HUES6 (cell line): ENCODE measurements around the gene IQGAP2.
"Not testable (repeated sequence)": the region's sequence is repeated elsewhere in the genome, so short reads cannot be mapped to it uniquely, and the experiment has no call there.

Experiments used
- H3K27ac ChIP-seq: 2 replicates; pipeline ENCODE4 v1.7.0; 2013; ENCODE audit warnings: low read depth, mild to moderate bottlenecking, low read length, inconsistent platforms
- H3K27me3 ChIP-seq: 2 replicates; pipeline ENCODE4 v1.6.1; 2013; ENCODE audit warnings: low read length; ENCODE audit not compliant: control insufficient read depth, insufficient read depth
- H3K36me3 ChIP-seq: 2 replicates; pipeline ENCODE4 v1.6.1; 2013; ENCODE audit warnings: low read length; ENCODE audit not compliant: control insufficient read depth, insufficient read depth
- H3K4me1 ChIP-seq: 2 replicates; pipeline ENCODE4 v1.6.1; 2013; ENCODE audit warnings: low read length; ENCODE audit not compliant: control insufficient read depth, insufficient read depth
- H3K4me3 ChIP-seq: 2 replicates; pipeline ENCODE4 v1.5.1; 2013; ENCODE audit warnings: low read depth, low read length
- H3K9ac ChIP-seq: one replicate; pipeline ENCODE4 v1.6.1; 2013; ENCODE audit warnings: mild to moderate bottlenecking, low read length
- H3K9me3 ChIP-seq: 2 replicates; pipeline ENCODE4 v1.6.1; 2013; ENCODE audit warnings: low read depth, low read length; ENCODE audit not compliant: control insufficient read depth, insufficient read depth

The IQGAP2 gene

GRCh38 chr5:76402886-76403765 is at the start of gene IQGAP2:
Gene IQGAP2 (plus strand): TSS chr5:76403285. CDS start chr5:76403546, 261 bp downstream.
- Histone ChIP-seq H3K4me1 (peaks cover 36% of the 10 kb centered on the region), H3K27ac (peak within 1 kb of the TSS; percentile 55; the same call in 1 of the 2 replicates), H3K9ac (peak within 1 kb of the TSS; percentile 68), H3K9me3 (no peaks in the 10 kb centered on the region), H3K4me3 (peak within 1 kb of the TSS; percentile 93), H3K27me3 (0 out of 2 replicates have a peak, but pooled peaks cover 3% of the 10 kb centered on the region), H3K36me3 (no peaks in the 10 kb centered on the region)

- Histone ChIP-seq H3K4me3 (no peak overlapping the region), H3K27ac (peak overlapping the region; percentile 84), H3K9me3 (no peaks in the 10 kb centered on the region), H3K4me1 (peaks cover 12% of the 10 kb centered on the region), H3K27me3 (peaks cover 3% of the 10 kb centered on the region; the same call in 1 of the 2 replicates), H3K9ac (peak overlapping the region; percentile 59), H3K36me3 (peaks cover 5% of the 10 kb centered on the region; the same call in 1 of the 2 replicates)
These were observed 46.2 kb upstream of the IQGAP2 start for GRCh38 chr5:76356887-76357286.

- Histone ChIP-seq H3K4me3 (no peak overlapping the region; the same call in 1 of the 2 replicates), H3K27me3 (no peaks in the 10 kb centered on the region), H3K4me1 (peaks cover 8% of the 10 kb centered on the region; the same call in 1 of the 2 replicates), H3K36me3 (peaks cover 11% of the 10 kb centered on the region; the same call in 1 of the 2 replicates), H3K27ac (no peak overlapping the region), H3K9me3 (no peaks in the 10 kb centered on the region), H3K9ac (no peak overlapping the region)
These were observed 39.5 kb upstream of the IQGAP2 start for GRCh38 chr5:76363352-76364225.

- Histone ChIP-seq H3K27me3 (no peaks in the 10 kb centered on the region), H3K27ac (no peak overlapping the region), H3K36me3 (peaks cover 11% of the 10 kb centered on the region; the same call in 1 of the 2 replicates), H3K4me3 (no peak overlapping the region), H3K9ac (no peak overlapping the region), H3K4me1 (peaks cover 8% of the 10 kb centered on the region; the same call in 1 of the 2 replicates), H3K9me3 (no peaks in the 10 kb centered on the region)
These were observed 38.9 kb upstream of the IQGAP2 start for GRCh38 chr5:76364226-76364589.

- Histone ChIP-seq H3K9ac (no peak overlapping the region), H3K36me3 (peaks cover 11% of the 10 kb centered on the region; the same call in 1 of the 2 replicates), H3K27ac (no peak overlapping the region), H3K4me1 (peaks cover 8% of the 10 kb centered on the region; the same call in 1 of the 2 replicates), H3K27me3 (no peaks in the 10 kb centered on the region), H3K4me3 (no peak overlapping the region), H3K9me3 (no peaks in the 10 kb centered on the region)
These were observed 37.5 kb upstream of the IQGAP2 start for GRCh38 chr5:76365561-76365960.

- Histone ChIP-seq H3K9ac (no peak overlapping the region), H3K4me3 (no peak overlapping the region), H3K4me1 (peaks cover 8% of the 10 kb centered on the region; the same call in 1 of the 2 replicates)
These were observed 36.5 kb upstream of the IQGAP2 start for GRCh38 chr5:76366596-76366995.

GRCh38 chr5:76367623-76368371 is 35.3 kb upstream of the IQGAP2 start:
- Histone ChIP-seq H3K27me3 (no peaks in the 10 kb centered on the region), H3K4me1 (peaks cover 18% of the 10 kb centered on the region), H3K36me3 (0 out of 2 replicates have a peak, but pooled peaks cover 5% of the 10 kb centered on the region), H3K9me3 (no peaks in the 10 kb centered on the region), H3K4me3 (no peak overlapping the region), H3K9ac (no peak overlapping the region), H3K27ac (no peak overlapping the region; the same call in 1 of the 2 replicates)

More at GRCh38 chr5:76366596-76366995, 36.5 kb upstream of the IQGAP2 start:
- H3K36me3 ChIP-seq: peaks cover 7% of the 10 kb centered on the region; the same call in 1 of the 2 replicates
- H3K27ac ChIP-seq: no peak overlapping the region
- no peaks in the 10 kb centered on the region for H3K9me3 ChIP-seq
- no peaks in the 10 kb centered on the region for H3K27me3 ChIP-seq

- H3K9ac ChIP-seq: no peak overlapping the region
- no peaks in the 10 kb centered on the region for H3K27me3 ChIP-seq
- no peaks in the 10 kb centered on the region for H3K9me3 ChIP-seq
- H3K4me1 ChIP-seq: peaks cover 15% of the 10 kb centered on the region
- no peak overlapping the region for H3K4me3 ChIP-seq
- H3K27ac ChIP-seq: no peak overlapping the region
- 0 out of 2 replicates have a peak, but pooled peaks cover 3% of the 10 kb centered on the region for H3K36me3 ChIP-seq
These were observed 34.1 kb upstream of the IQGAP2 start for GRCh38 chr5:76368941-76369340.

GRCh38 chr5:76369668-76370067 is 33.4 kb upstream of the IQGAP2 start:
- not testable (repeated sequence) for H3K9me3 ChIP-seq, H3K27me3 ChIP-seq, H3K36me3 ChIP-seq, H3K4me3 ChIP-seq, H3K9ac ChIP-seq, H3K27ac ChIP-seq
- H3K4me1 ChIP-seq: peaks cover 12% of the 10 kb centered on the region

- Histone ChIP-seq H3K9ac (peak overlapping the region; percentile 18), H3K4me1 (peaks cover 12% of the 10 kb centered on the region), H3K9me3 (no peaks in the 10 kb centered on the region), H3K36me3 (no peaks in the 10 kb centered on the region), H3K4me3 (no peak overlapping the region), H3K27me3 (no peaks in the 10 kb centered on the region), H3K27ac (no peak overlapping the region; the same call in 1 of the 2 replicates)
These were observed 31.1 kb upstream of the IQGAP2 start for GRCh38 chr5:76371960-76372322.
